NCI-H187 treated with DMSO at 0.1 percent for 48 hours (cell line): ENCODE results near the gene MTCH1.

Source experiments
- DNase-seq: peaks from one replicate; lab custom pipeline; 2025; lab: John Stamatoyannopoulos, UW

MTCH1 gene

DNA sequence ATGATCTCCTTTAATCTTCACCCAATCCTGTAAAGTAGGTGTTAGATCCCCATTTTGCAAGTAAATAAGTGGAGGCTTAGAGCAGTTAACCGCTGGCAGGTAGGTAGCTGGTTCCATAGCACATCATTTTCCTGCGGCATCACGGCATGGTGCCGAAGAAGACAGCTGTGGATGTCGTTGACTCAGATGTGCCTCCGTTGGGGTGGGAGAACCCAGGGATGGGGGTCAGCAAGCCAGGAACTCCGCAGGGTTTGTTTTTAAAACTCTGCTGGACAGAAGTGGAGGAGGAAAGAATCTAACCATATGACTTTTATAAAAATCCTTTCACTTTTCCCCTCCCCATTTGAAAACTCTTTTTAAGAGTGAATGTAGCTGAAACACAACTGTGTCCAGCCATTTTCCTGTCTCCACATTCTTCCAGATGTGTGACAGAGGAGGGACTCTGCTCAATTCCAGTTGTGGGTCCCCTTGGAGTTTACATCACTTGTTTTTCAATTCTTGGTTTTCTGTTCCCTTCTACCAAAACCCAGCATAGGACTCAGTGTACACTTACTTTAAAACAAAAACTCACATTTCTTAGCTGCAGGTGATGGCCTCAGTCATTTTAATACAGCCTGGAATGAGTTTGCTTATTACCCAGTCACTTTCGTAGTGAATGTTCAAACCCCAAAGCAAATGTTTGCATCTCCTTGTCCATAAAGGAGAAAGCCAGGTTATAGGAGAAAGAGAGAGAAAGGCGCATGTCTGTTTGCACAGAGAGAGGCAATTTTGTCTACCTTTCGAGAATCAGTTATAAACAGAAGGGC, 59.1 kb downstream of the MTCH1 start:
- no peak for DNase-seq

DNA sequence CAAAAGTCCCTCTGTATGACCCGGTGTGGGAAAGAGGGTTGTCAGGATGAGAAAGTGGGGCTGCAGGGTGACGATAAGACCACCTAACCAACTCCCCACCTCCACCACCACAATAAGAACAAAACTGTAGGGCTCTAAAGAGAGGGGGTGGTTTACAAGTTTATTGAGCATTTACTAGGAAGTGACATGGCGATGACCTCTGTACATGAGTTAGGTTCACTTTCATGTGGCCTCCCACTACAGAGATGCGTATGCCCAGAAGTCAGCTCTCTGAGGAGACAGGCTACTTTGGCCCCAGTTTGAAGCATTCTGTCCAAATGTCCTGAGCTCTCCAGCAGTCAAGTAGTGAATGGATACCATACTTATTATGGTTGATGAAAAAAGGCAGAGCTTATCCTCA, 60.2 kb downstream of the MTCH1 start:
- no peak for DNase-seq

DNA sequence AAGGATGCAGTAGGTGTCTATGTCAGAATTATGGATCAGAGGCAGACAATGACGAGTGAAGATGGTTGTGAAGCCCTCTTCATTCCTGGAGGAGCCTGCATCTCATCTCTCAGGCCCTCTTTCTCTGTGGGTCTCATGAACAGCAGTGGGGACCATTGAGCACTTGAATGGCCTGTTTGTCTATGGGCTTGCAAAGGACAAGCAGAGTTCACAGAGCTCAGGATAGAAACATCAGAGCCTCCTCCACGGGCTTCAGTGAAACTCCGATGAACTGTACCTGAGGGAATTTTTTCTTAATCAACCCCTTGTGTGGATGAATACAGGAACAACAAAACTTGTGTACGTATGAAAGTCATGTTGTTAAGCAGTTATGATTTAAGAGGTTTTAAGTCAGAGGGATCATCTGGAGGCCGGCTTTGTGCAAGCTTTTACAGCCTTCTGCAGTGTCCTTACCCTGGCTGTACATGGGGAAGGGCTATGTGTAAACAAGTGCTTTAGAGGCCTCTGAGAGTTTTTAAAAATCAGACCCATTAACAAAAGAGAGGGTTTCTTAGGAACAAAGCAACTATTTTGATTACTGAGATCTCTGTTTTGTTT, 61.1 kb downstream of the MTCH1 start:
- DNase-seq = no peak

DNA sequence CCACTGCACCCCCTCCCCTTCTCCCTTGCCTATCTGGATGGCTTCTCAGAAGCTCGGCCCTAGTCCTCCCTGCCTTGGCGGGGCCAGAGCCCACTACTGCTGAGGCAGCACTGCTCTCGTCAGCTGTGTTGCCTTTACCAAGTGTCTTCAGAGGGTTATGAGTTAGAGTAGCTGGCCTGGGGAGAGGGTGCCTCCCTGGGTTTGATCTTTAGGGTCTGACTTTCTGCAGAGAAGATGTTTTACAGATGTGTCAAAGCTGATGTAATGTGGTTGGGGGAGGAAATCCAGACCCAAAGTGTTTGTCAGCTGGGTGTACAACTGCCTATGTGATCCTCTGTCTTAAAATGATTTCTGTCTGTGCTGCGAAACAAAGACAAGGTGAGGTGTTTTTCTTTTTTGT, 61.9 kb downstream of the MTCH1 start:
- no peak for DNase-seq

DNA sequence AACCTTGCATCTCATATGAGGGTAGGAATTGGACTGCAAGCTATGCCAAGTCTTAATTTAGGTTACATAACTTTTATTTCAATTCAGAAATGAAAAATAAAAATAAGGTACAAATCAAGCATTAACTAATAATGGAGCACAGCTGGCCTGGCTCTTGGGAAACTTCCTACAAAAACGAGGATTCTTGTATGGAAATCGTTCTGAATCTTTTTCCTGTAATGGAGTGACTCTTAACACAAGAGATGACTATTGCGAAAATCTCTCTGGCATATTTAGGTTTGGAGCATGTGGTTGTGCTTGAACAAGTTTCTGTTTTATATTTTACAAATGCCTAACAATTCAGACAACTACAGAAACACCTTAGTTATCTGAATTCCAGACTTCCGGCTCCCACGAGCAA, 65.5 kb downstream of the MTCH1 start:
- DNase-seq = no peak

DNA sequence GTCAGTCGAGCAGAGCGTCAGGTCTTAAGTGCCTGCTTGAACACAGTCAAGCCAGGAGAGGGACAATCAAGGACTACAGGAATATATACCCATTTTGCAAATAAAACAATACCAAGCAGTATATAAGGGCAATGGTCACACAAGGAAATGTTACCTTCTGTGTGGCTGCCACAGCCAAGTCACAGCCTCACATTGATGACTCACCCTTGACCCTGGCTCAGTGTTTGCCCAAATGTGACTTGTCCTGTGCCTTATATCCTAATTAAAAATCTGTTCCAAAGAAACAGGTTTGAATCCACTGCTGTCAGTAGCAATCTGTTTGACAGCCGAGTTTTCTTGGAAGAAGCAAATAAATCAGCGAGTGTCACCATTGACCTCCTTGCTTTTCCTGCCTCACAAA, 65.9 kb downstream of the MTCH1 start:
- DNase-seq = no peak
